ENCODE results near the gene TUBB. TPM values are rescaled to one million over a fixed set of nuclear protein-coding genes. Genes with fewer than 3 reads are reported as not detected.

TUBB gene
- total RNA-seq, 3 donors from 2014 or later: 189 to 269 (median 212) TPM

DNA sequence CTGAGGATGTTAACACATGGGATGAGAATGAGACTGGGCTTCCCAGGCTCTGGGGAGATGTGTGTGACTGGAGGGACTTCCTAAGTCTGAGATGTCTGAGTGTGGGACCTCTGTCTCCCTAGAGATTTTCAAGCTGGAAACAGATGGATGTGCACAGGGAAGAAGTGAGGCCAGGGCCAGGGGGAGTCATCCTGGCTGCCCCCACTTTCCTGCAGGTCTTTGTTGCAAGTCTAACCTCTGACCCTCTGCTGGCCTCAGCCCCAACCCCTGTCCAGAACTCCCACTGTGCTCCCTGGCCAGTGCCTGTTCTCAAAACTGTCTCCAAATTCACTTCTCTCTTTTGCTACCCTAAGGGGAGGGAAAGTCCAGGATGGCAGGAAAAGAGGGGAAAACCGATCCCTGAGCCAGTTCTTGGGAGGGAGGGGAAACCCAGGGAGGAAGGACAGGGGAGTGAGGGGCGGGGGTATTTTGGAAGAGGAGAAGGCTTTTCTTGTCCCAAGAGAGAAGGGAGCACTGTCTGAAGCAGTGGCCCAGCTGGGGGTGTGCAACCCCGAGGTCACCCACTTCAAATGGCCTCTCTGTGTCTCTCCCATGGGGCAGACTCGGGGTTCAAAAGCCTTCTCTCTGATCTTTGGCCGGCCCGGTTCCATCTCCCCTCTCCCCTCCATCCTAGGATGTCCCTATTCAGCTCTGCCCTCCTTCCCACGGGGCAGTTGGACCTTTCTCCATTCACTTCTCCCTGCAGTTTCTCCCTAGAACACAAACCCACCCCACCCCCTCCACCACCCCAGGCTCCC, 36.8 kb upstream of the TUBB start:
- Histone ChIP-seq H3K27me3 (no peaks in the 10 kb centered on the region), H3K4me3 (peak overlapping the region; percentile 76 to 82 (median 82)), H3K9me3 (no peaks in the 10 kb centered on the region), H3K36me3 (no peaks in the 10 kb centered on the region), H3K27ac (peak overlapping the region; percentile 96 to 97), H3K4me1 (peaks cover 11 to 12% of the 10 kb centered on the region in 2 donors)
- intact Hi-C loops (cut with DNase I; ENCODE audit: low total_unique reads): loop anchor here (2.0 kb wide), 1 partner anchor 39 kb away; no protein-coding TSS in a partner anchor
- TF ChIP-seq POLR2AphosphoS5 (IDR thresholded peaks at IDR 0.05): no peak
- no peak for DNase-seq (ENCODE audit: low spot score in 2 of 2)

DNA sequence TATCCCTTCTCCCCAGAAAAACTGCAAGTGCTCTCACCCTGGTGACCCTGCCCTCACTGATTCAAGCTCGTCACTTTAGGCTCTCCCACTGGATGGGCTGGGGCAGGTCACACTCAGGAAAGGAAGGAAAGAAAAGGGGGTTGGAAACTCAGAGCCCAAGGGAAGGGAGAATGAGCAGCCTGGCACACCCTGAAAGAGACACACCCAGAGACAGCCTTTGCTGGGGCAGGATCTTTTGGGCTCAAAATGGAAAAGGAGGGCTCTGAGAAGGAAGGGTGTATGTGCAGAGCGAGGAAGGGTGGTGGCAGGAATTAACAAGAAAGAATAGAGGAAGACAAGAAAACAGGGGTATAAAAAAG, 36.2 kb upstream of the TUBB start:
- peak overlapping the region; percentile 76 to 82 (median 82) for H3K4me3 ChIP-seq
- TF ChIP-seq, protein P1, sequence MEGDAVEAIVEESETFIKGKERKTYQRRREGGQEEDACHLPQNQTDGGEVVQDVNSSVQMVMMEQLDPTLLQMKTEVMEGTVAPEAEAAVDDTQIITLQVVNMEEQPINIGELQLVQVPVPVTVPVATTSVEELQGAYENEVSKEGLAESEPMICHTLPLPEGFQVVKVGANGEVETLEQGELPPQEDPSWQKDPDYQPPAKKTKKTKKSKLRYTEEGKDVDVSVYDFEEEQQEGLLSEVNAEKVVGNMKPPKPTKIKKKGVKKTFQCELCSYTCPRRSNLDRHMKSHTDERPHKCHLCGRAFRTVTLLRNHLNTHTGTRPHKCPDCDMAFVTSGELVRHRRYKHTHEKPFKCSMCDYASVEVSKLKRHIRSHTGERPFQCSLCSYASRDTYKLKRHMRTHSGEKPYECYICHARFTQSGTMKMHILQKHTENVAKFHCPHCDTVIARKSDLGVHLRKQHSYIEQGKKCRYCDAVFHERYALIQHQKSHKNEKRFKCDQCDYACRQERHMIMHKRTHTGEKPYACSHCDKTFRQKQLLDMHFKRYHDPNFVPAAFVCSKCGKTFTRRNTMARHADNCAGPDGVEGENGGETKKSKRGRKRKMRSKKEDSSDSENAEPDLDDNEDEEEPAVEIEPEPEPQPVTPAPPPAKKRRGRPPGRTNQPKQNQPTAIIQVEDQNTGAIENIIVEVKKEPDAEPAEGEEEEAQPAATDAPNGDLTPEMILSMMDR (IDR thresholded peaks at IDR 0.05): no peak
- TF ChIP-seq POLR2A (IDR thresholded peaks at IDR 0.05) (no peak), POLR2AphosphoS5 (IDR thresholded peaks at IDR 0.05) (no peak)
- no peaks in the 10 kb centered on the region for H3K9me3 ChIP-seq
- H3K36me3 ChIP-seq: no peaks in the 10 kb centered on the region
- H3K27me3 ChIP-seq: no peaks in the 10 kb centered on the region
- H3K27ac ChIP-seq: peak overlapping the region; percentile 96 to 97
- no peak for DNase-seq (ENCODE audit: low spot score in 2 of 2)
- intact Hi-C loops (cut with DNase I; ENCODE audit: low total_unique reads): loop anchor here (2.0 kb wide), 1 partner anchor 39 kb away; no protein-coding TSS in a partner anchor
- H3K4me1 ChIP-seq: peaks cover 11 to 16% of the 10 kb centered on the region in 2 donors

DNA sequence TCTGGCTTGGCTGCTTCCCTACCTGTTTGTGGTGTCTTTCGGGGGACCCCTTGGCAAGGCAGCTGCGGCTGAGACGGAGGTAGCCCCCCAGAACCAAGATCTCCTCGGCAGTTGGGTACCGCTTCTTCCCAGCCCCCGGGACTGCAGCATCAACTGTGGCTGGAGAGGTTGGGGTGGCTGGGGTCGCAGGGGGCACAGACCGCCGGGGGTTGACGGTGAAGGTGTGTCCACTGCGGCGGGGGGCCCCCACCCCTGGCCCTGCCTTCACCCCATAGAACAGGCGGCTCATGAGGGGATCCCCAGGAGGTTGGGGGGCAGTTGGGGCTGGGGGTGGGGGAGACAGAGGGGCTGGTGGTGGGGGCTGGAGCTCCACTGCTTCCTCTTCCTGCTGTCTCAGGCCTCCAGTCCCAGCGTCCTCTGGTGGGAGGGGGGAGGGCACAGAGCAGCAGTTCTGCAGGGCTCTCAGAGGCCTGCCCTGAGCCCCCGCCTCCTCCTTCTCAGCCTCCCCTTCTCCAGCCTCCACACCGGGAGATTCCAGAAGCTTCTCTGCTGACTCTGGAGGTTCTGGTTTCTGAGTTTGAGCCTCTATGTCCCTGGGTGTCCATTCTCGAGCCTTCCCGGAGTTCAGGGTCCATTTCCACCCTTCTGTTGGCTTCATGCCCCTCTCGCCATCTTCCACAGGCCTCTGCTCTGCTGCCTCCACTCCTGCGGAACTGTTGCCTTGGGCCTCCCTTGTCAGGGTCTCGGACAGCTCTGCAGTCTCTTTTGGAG, 35.6 kb upstream of the TUBB start:
- intact Hi-C loops (cut with DNase I; ENCODE audit: low total_unique reads): no loop called here
- Histone ChIP-seq H3K27ac (peak overlapping the region; percentile 96 to 97), H3K9me3 (no peaks in the 10 kb centered on the region), H3K27me3 (no peaks in the 10 kb centered on the region), H3K36me3 (no peaks in the 10 kb centered on the region), H3K4me3 (peak overlapping the region; percentile 76 to 82 (median 82)), H3K4me1 (peaks cover 11 to 16% of the 10 kb centered on the region in 2 donors)
- DNase-seq (ENCODE audit: low spot score in 2 of 2): no peak
- TF ChIP-seq POLR2A (IDR thresholded peaks at IDR 0.05) (no peak), POLR2AphosphoS5 (IDR thresholded peaks at IDR 0.05) (no peak)
- TF ChIP-seq, protein P1 (IDR thresholded peaks at IDR 0.05): no peak

DNA sequence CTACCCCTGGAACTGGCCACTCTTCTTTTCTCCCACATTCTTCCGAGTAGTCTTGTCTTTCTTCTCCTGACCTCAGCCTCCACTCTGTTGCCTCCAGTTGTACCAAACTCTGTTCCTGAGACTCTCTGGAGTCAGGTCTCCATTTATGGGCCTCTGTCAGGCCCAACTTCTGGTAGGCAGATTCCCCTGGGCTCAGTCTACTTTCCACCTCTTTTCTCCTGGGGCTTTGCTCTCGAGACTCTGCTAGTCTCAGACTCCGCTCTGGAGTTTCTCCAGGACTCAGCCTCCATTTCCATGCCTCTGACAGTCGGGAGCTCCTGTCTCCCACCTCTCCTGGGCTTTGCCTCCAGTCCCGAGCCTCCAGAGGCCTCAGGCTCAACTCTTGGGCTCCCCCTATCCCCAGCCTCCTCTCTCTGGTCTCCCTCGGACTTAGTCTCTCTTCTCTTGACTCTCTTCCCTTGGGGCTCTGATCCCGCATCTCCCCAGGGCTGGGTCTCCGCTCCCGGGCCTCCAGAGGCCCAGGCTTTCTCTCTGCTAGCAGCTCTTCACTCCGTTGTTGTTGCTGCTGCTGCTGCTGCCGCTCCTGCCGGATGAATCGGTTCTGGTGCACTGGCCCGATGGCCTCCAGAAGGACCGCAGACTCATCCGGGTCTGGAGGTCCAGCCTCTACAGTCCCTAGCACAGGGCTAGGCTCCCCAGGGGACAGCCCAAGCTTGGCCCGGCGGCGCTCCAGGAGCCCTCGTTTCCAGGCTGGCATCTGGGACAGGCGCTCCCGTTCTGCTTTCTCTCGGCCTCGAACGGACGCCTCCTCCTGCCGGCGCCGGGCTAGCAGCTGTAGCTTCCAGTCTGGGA, 34.8 kb upstream of the TUBB start:
- Histone ChIP-seq H3K9me3 (no peaks in the 10 kb centered on the region), H3K27ac (peak overlapping the region; percentile 96 to 97), H3K4me1 (peaks cover 16 to 24% of the 10 kb centered on the region in 2 donors), H3K4me3 (peak overlapping the region; percentile 76 to 82 (median 82)), H3K27me3 (no peaks in the 10 kb centered on the region), H3K36me3 (no peaks in the 10 kb centered on the region)
- TF ChIP-seq POLR2A (IDR thresholded peaks at IDR 0.05): no peak
- TF ChIP-seq, protein P1 (IDR thresholded peaks at IDR 0.05): no peak
- TF ChIP-seq POLR2AphosphoS5 (IDR thresholded peaks at IDR 0.05): no peak
- intact Hi-C loops (cut with DNase I; ENCODE audit: low total_unique reads): no loop called here
- no peak for DNase-seq (ENCODE audit: low spot score in 2 of 2)
